Liver (tissue), 9 donors: ENCODE data around the gene DCC. TPM values are rescaled to one million over a fixed set of nuclear protein-coding genes. Genes with fewer than 3 reads are reported as not detected.

Source experiments
- DNase-seq: peaks from one replicate; pipeline ENCODE4 v3.0.0-alpha.2; 2017; ENCODE audit warnings: low spot score
- H3K27ac ChIP-seq, 2 donors: one replicate each; pipeline ENCODE4 v1.7.0; 2013; ENCODE audit warnings: inconsistent platforms in 2 of 2, low read length in 2 of 2, control low read depth in 1 of 2, low read depth in 1 of 2, mild to moderate bottlenecking in 1 of 2
- H3K27me3 ChIP-seq, 4 donors: one replicate each; pipeline versions ENCODE4 v1.6.1 to v1.7.0; 2013; ENCODE audit warnings: low read length in 3 of 4, inconsistent platforms in 1 of 4, mild to moderate bottlenecking in 1 of 4, moderate library complexity in 1 of 4; ENCODE audit not compliant: control insufficient read depth in 4 of 4, insufficient read depth in 4 of 4
- H3K36me3 ChIP-seq, 4 donors: one replicate each; pipeline versions ENCODE4 v1.6.1 to v1.7.0; 2013; ENCODE audit warnings: low read length in 3 of 4, mild to moderate bottlenecking in 3 of 4, low read depth in 1 of 4, moderate library complexity in 1 of 4; ENCODE audit not compliant: control insufficient read depth in 4 of 4, insufficient read depth in 3 of 4
- H3K4me1 ChIP-seq, 4 donors: one replicate each; pipeline versions ENCODE4 v1.6.1 to v1.7.0; 2013; ENCODE audit warnings: low read length in 3 of 4, mild to moderate bottlenecking in 3 of 4, moderate library complexity in 1 of 4; ENCODE audit not compliant: control insufficient read depth in 4 of 4, insufficient read depth in 4 of 4
- H3K4me3 ChIP-seq, 3 donors: one replicate each; pipeline versions ENCODE4 v1.6.1 to v1.7.0; 2013; ENCODE audit warnings: low read length in 3 of 3, control low read depth in 1 of 3, low read depth in 1 of 3, mild to moderate bottlenecking in 1 of 3
- H3K9ac ChIP-seq, 2 donors: one replicate each; pipeline ENCODE4 v1.7.0; 2013; ENCODE audit warnings: low read length in 2 of 2, mild to moderate bottlenecking in 2 of 2, moderate library complexity in 2 of 2, control low read depth in 1 of 2, low read depth in 1 of 2
- H3K9me3 ChIP-seq, 4 donors: one replicate each; pipeline versions ENCODE4 v1.6.1 to v1.7.0; 2013; ENCODE audit warnings: low read length in 3 of 4; ENCODE audit not compliant: control insufficient read depth in 4 of 4
- CTCF ChIP-seq: fragments of 150-350 bp; IDR thresholded peaks from 2 replicates; pipeline ENCODE4 v1.5.1; 2017; ENCODE audit warnings: improper control_type of control experiment, low read depth, low read length; ENCODE audit not compliant: missing input control
- EGR1 ChIP-seq, 2 donors: IDR thresholded peaks; 2 replicates each; pipeline ENCODE4 v1.6.1; 2016 to 2018; ENCODE audit warnings: antibody characterized with exemption in 2 of 2, low read depth in 2 of 2
- FOXA1 ChIP-seq: IDR thresholded peaks from 2 replicates; pipeline ENCODE4 v1.6.1; 2016; ENCODE audit warnings: antibody characterized with exemption
- FOXA2 ChIP-seq: IDR thresholded peaks from 2 replicates; pipeline ENCODE4 v1.6.1; 2016; ENCODE audit warnings: antibody characterized with exemption
- GABPA ChIP-seq, 2 donors: IDR thresholded peaks in 1 of 2; conservative IDR thresholded peaks in 1 of 2; 2 replicates each; pipeline ENCODE4 v1.6.1; 2016; ENCODE audit warnings: antibody characterized with exemption in 2 of 2, mild to moderate bottlenecking in 1 of 2, moderate library complexity in 1 of 2
- HNF4A ChIP-seq, 2 donors: conservative IDR thresholded peaks; 2 replicates each; pipeline ENCODE4 v1.6.1; 2016; ENCODE audit warnings: antibody characterized with exemption in 2 of 2, mild to moderate bottlenecking in 2 of 2
- HNF4G ChIP-seq: IDR thresholded peaks from 2 replicates; pipeline ENCODE4 v1.6.1; 2016; ENCODE audit warnings: antibody characterized with exemption
- JUND ChIP-seq, 2 donors: IDR thresholded peaks; 2 replicates each; pipeline ENCODE4 v1.6.1; 2016; ENCODE audit warnings: antibody characterized with exemption in 2 of 2
- MAX ChIP-seq: IDR thresholded peaks from 2 replicates; pipeline ENCODE4 v1.6.1; 2016; ENCODE audit warnings: antibody characterized with exemption
- NR2F2 ChIP-seq: IDR thresholded peaks from 2 replicates; pipeline ENCODE4 v1.6.1; 2016; ENCODE audit warnings: antibody characterized with exemption
- RAD21 ChIP-seq, 2 donors: IDR thresholded peaks; 2 replicates each; pipeline ENCODE4 v1.6.1; 2016; ENCODE audit warnings: antibody characterized with exemption in 2 of 2, mild to moderate bottlenecking in 2 of 2
- REST ChIP-seq: IDR thresholded peaks from 2 replicates; pipeline ENCODE4 v1.6.1; 2016; ENCODE audit warnings: antibody characterized with exemption, mild to moderate bottlenecking
- RXRA ChIP-seq, 2 donors: IDR thresholded peaks; 2 replicates each; pipeline ENCODE4 v1.6.1; 2017 to 2018; ENCODE audit warnings: antibody characterized with exemption in 2 of 2, mild to moderate bottlenecking in 1 of 2
- SP1 ChIP-seq: IDR thresholded peaks from 2 replicates; pipeline ENCODE4 v1.6.1; 2018; ENCODE audit warnings: antibody characterized with exemption, mild to moderate bottlenecking
- TAF1 ChIP-seq: conservative IDR thresholded peaks from 2 replicates; pipeline ENCODE4 v1.6.1; 2016; ENCODE audit warnings: antibody characterized with exemption, mild to moderate bottlenecking
- YY1 ChIP-seq: IDR thresholded peaks from 2 replicates; pipeline ENCODE4 v1.6.1; 2016; ENCODE audit warnings: antibody characterized with exemption, mild to moderate bottlenecking
- ZBTB33 ChIP-seq: IDR thresholded peaks from 2 replicates; pipeline ENCODE4 v1.6.1; 2016; ENCODE audit warnings: antibody characterized with exemption
- WGBS: extraction: QIAGEN DNeasy Blood & Tissue Kit; methylation state at CpG from one replicate; pipeline ENCODE4 v1.1.7; 2013; 5-methylcytosine and 5-hydroxymethylcytosine counted together
- polyA plus RNA-seq, 2 donors: library from polyadenylated mRNA; stranded (reverse) in 1 of 2; unstranded in 1 of 2; fragments of 200-250 nt in 1 of 2; fragments of >200 nt in 1 of 2; fragmentation: Nextera tagmentation in 1 of 2; extraction: Ambion mirVana in 1 of 2; gene quantifications; one replicate each; pipeline versions ENCODE4 v1.2.1 to v1.2.3, GENCODE V29; 2013 to 2015
- total RNA-seq, 2 donors: library from RNA; depleted of rRNA; stranded (reverse); fragments of >200 nt; gene quantifications; one replicate each; pipeline ENCODE4 v1.2.3, GENCODE V29; 2014
- donor health status: healthy.
- donor health status: healthy.
- donor health status: healthy.
- donor health status: healthy.
- donor health status: healthy.

DCC gene
- total and polyA plus RNA-seq, 4 donors: under 0.01 to 0.03 TPM; not detected in 2

GRCh38 chr18:52700816-52701215 lies 360.8 kb downstream of the DCC start:
- H3K27me3 ChIP-seq: peaks cover 0 to 7% (median 0%) of the 10 kb centered on the region in 4 donors
- H3K9ac ChIP-seq: no peak overlapping the region
- no peak for DNase-seq
- H3K4me3 ChIP-seq: no peak overlapping the region
- WGBS: 51% methylated on average over 2 of the region's 2 CpGs
- H3K27ac ChIP-seq: no peak overlapping the region
- no peaks in the 10 kb centered on the region for H3K9me3 ChIP-seq
- TF ChIP-seq EGR1 (IDR thresholded peaks at IDR 0.05; ENCODE audit: low read depth in 2 of 2) (no peak), JUND (IDR thresholded peaks at IDR 0.05) (no peak), FOXA1 (no peak), YY1 (no peak), ZBTB33 (no peak), CTCF (no peak), RAD21 (IDR thresholded peaks at IDR 0.05) (no peak), TAF1 (no peak), FOXA2 (no peak), REST (no peak), GABPA (IDR thresholded peaks at IDR 0.05 in 1 of 2, conservative IDR thresholded peaks at IDR 0.05 in 1 of 2) (no peak), RXRA (IDR thresholded peaks at IDR 0.05) (no peak), SP1 (no peak)
- no peaks in the 10 kb centered on the region for H3K36me3 ChIP-seq
- H3K4me1 ChIP-seq: no peaks in the 10 kb centered on the region

- 74% methylated on average over 5 of the region's 5 CpGs for WGBS
- peaks cover 0 to 7% (median 0%) of the 10 kb centered on the region in 4 donors for H3K27me3 ChIP-seq
- H3K9ac ChIP-seq: no peak overlapping the region
- no peaks in the 10 kb centered on the region for H3K4me1 ChIP-seq
- DNase-seq: no peak
- no peak overlapping the region for H3K4me3 ChIP-seq
- H3K9me3 ChIP-seq: no peaks in the 10 kb centered on the region
- no peak overlapping the region for H3K27ac ChIP-seq
- no peaks in the 10 kb centered on the region for H3K36me3 ChIP-seq
- no peak for TF ChIP-seq HNF4G
- TF ChIP-seq RAD21 (IDR thresholded peaks at IDR 0.05): no peak
- no peak for TF ChIP-seq TAF1
- no peak for TF ChIP-seq ZBTB33
- TF ChIP-seq MAX: no peak
- no peak for TF ChIP-seq EGR1 (IDR thresholded peaks at IDR 0.05; ENCODE audit: low read depth in 2 of 2)
- TF ChIP-seq YY1: no peak
- no peak for TF ChIP-seq HNF4A (conservative IDR thresholded peaks at IDR 0.05)
- no peak for TF ChIP-seq NR2F2
- no peak for TF ChIP-seq CTCF
- TF ChIP-seq RXRA (IDR thresholded peaks at IDR 0.05): no peak
- TF ChIP-seq SP1: no peak
- no peak for TF ChIP-seq GABPA (IDR thresholded peaks at IDR 0.05 in 1 of 2, conservative IDR thresholded peaks at IDR 0.05 in 1 of 2)
These were observed 361.4 kb downstream of the DCC start for GRCh38 chr18:52701219-52701935.
